GM12892 (cell line): ENCODE measurements around the gene TOP1.

Experiments used
- DNase-seq: peaks from one replicate; pipeline ENCODE4 v3.0.0; 2011; ENCODE audit not compliant: insufficient read length
- FAIRE-seq: peaks from 2 replicates; lab custom pipeline; 2011; peaks lifted over from hg19 to GRCh38; lab: Jason Lieb, UNC
- POLR2A ChIP-seq: IDR thresholded peaks from 2 replicates; pipeline ENCODE4 v1.6.1; 2011; ENCODE audit warnings: low read depth, low read length, control low read depth
- POLR2AphosphoS5 ChIP-seq: IDR thresholded peaks from 2 replicates; pipeline ENCODE4 v1.6.1; 2011; ENCODE audit warnings: low read depth, low read length, control low read depth
- TAF1 ChIP-seq: IDR thresholded peaks from 2 replicates; pipeline ENCODE4 v1.6.1; 2011; ENCODE audit warnings: low read depth, mild to moderate bottlenecking, control low read depth, low read length, borderline replicate concordance

The TOP1 gene

DNA sequence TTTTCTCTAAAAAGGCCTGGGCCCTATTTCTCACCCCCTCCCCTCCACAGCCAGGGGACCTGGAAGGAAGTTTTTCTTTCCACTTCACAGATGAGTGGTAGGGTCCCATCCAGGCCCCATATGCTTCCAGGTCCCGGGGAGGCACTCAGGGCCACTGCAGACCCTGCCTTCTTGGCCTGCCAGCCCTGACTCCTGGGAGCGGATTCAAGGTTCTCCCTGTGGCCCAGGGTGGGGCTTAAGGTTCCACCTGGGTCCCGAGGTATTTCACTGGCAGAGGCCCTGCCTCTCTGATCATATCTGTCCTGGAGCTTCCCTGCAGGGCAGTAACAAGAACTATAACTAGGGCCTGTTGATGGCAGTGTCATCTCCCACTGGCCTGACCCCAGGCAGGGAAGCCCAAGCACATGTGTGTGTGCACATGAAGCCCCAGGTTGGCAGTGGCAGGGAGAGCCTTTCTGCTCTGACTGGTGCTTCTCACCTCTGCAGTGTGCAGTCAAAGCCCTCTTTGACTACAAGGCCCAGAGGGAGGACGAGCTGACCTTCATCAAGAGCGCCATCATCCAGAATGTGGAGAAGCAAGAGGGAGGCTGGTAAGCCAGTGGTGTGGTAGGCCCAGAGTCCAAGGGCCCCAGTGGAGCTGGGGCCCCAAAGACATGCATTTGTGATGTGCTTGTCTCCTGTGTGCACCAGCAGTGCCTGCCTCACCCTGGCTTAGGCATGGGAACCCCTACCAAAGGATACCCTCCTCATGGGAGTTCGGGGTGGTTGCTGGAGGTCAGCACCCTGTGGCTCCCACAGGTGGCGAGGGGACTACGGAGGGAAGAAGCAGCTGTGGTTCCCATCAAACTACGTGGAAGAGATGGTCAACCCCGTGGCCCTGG, 139.9 kb downstream of the TOP1 start:
- DNase-seq (no peak), FAIRE-seq (no peak)
- TF ChIP-seq POLR2AphosphoS5 (no peak), POLR2A (no peak), TAF1 (no peak)

DNA sequence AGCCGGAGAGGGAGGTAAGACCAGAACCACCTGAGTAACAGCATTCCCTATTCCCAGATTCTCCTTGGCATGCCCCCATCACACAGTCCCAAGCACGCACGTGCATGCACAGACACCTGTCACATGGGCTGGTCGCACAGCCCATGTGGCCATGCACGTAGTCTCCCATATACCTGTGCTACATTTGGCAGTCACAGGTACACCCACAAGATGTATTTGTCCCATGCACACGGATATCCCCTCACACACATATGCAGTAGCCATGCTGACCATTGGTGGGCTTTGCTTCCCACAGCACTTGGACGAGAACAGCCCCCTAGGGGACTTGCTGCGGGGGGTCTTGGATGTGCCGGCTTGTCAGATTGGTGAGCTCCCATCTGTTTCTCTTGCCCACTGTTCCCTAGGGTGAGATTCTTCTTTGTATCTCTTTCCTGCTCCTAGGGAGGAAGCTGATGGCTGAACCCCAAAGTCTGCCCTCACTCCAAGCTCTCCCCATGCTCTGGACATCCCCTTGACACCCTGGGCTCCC, 140.6 kb downstream of the TOP1 start:
- no peak for TF ChIP-seq POLR2A
- no peak for FAIRE-seq
- no peak for DNase-seq

DNA sequence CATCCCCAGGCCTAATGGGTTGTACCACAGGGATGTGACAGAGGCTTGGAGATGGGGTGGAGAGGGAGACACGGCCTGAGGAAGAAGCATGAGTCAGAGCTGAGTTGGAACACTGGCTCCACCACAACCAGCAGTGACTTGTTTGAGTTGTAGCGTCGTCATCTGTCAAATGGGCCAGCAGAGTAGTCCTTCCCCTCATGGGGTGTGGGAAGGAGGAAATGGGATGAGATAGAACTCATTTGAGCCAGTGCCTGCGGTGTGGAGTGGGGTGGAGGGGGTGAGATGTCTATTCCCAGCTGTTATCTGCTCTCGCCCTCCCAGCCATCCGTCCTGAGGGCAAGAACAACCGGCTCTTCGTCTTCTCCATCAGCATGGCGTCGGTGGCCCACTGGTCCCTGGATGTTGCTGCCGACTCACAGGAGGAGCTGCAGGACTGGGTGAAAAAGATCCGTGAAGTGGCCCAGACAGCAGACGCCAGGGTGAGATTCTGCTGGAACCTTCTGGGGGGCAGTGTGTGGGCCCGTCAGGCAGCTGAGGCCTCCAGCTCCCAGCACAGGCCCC, 141.2 kb downstream of the TOP1 start:
- TF ChIP-seq POLR2A (no peak), TAF1 (no peak), POLR2AphosphoS5 (no peak)
- no peak for DNase-seq
- no peak for FAIRE-seq

DNA sequence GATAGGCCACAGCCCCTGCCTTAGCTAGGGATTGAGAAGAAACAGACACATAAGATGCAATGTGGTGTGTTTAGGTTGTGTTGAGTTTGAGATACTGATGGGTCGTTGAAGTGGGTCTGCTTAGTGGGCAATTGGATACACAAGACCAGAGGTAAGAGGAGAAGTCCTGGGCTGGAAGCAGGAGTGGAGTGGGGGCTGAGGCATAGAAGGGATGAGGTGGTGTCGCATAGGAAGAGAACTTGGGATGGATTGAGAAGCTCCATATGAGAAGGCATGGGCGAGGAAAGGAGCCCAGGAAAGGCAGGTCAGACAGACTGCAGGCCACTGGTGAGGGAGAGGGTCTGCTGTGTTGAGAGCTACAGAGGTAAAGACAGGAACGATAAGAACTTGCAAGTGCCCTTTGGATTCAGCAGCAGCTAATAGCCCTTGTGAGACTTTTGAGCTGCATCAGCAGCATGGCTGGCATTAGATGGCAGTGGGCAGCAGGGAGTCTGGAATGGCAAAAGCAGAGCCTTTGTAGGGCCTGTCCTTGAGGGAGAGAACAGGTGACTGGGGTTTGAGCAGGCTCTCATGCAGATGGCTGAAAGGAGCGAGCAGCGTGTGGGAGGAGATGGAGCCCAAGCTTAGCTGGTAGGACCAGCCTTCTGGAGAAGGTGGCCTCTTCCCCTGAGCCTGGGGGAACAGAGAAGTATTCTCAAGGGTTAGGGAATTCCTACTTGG, 141.9 kb downstream of the TOP1 start:
- TF ChIP-seq TAF1: no peak
- no peak for TF ChIP-seq POLR2AphosphoS5
- no peak for TF ChIP-seq POLR2A
- no peak for FAIRE-seq
- no peak for DNase-seq

DNA sequence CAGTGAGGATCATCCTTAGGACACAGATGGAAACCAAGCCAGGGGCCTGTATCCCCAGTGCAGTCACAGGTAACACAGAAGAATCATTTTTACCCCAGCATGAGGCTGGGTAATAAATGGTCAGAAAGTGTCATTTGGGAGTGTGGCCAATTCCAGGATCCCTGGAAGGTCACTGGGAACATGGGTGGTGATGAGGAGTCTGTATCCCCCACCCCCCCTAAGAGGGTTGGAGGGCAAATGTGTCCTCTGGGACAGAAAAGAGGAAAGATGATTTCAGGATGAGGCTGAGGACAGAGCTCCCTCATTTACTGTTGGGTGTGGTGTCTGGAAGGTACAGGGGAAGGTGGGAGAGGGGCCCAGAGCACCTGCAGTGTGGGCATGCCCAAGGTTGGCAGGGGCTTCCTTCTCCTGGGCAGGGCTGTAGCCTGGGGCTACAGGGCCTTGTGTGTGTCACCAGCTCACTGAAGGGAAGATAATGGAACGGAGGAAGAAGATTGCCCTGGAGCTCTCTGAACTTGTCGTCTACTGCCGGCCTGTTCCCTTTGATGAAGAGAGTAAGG, 143.2 kb downstream of the TOP1 start:
- no peak for DNase-seq
- FAIRE-seq: no peak
- TF ChIP-seq POLR2A: no peak; the same call in 1 of the 2 replicates
- TF ChIP-seq POLR2AphosphoS5: no peak
- TF ChIP-seq TAF1: no peak

DNA sequence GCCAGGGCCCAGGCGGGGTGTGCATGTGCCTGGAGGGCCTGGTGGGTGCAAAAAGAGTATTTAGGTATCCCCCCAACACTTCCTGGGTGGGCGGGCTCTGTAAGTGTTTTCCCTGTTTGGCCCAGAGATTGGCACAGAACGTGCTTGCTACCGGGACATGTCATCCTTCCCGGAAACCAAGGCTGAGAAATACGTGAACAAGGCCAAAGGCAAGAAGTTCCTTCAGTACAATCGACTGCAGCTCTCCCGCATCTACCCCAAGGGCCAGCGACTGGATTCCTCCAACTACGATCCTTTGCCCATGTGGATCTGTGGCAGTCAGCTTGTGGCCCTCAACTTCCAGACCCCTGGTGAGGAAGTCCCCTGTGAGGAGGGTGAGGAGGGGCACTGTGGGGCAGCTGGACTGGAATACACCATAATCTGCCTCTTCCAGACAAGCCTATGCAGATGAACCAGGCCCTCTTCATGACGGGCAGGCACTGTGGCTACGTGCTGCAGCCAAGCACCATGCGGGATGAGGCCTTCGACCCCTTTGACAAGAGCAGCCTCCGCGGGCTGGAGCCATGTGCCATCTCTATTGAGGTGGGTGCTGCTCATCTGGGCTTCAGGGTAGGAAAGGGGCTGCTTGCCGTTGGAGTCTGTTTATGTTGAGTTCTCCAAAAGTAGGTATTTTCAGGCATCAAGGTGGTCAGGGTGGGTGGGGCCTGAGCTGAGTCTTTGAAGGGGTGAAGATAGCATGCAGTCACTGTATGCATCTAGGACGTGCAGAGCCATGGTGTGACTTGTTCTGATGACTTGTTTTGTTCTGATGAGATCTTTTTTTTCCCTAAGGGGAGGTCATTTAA, 143.9 kb downstream of the TOP1 start:
- TF ChIP-seq POLR2AphosphoS5: no peak
- no peak; the same call in 1 of the 2 replicates for TF ChIP-seq POLR2A
- TF ChIP-seq TAF1: no peak
- DNase-seq (no peak), FAIRE-seq (no peak)

DNA sequence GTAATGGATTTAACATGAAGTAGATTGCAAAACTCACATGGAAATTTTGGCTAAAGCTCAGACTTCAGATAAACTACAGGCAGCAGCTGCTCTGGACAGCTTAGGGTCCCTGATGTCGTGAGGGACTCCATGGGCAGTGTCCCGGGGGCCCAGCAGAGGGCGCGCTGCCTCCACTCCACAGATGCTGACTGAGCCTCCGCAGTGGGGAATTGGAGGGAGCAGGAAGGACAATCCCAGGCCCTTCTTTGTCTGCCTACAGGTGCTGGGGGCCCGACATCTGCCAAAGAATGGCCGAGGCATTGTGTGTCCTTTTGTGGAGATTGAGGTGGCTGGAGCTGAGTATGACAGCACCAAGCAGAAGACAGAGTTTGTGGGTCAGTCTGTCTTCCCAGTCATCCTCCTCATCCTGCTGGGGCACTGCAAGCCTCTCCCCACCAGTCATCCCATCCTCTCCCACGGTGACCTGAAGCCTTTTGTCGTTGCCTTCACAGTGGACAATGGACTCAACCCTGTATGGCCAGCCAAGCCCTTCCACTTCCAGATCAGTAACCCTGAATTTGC, 144.6 kb downstream of the TOP1 start:
- TF ChIP-seq TAF1 (no peak), POLR2A (no peak), POLR2AphosphoS5 (no peak)
- FAIRE-seq (peak; percentile 68), DNase-seq (peak; percentile 72)

DNA sequence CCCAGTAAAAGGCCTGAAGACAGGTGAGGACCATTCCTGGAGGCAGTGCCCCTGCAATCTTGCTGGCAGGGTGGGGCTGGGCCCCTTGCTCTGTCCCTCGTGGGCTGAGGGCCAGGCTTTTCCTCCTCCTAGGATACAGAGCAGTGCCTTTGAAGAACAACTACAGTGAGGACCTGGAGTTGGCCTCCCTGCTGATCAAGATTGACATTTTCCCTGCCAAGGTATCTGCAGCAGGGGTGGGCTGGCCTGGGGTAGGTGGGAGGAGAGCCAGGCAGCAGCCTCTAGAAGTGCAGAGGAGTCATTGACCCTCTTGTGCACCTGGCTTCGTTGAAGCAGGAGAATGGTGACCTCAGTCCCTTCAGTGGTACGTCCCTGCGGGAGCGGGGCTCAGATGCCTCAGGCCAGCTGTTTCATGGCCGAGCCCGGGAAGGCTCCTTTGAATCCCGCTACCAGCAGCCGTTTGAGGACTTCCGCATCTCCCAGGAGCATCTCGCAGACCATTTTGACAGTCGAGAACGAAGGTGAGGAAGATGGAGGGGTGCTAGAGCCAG, 145.2 kb downstream of the TOP1 start:
- no peak for FAIRE-seq
- DNase-seq: no peak
- TF ChIP-seq POLR2A (no peak), TAF1 (no peak), POLR2AphosphoS5 (no peak)
